Activated naive CD4-positive, alpha-beta T cell treated with anti-CD3 and anti-CD28 coated beads, Interleukin-2, amount 50 U/mL, for 72 hours (primary cell): ENCODE measurements around the gene ARMC8. TPM values are rescaled to one million over a fixed set of nuclear protein-coding genes. Genes with fewer than 3 reads are reported as not detected.
A peak's percentile ranks its signal among the peaks of the same experiment; 100 is the strongest.

Experiments
- ATAC-seq, 2 donors: fragments of 150-1000 bp; cut with Tn5 transposase; 2 replicates each; pipeline ENCODE4 v1.10.0; 2021; ENCODE audit warnings: mild to moderate bottlenecking in 2 of 2, moderate library complexity in 2 of 2
- DNase-seq, 2 donors: peaks; one replicate each; pipeline ENCODE4 v3.0.0; 2021 to 2022; ENCODE audit warnings: low spot score in 2 of 2
- H3K27ac Mint-ChIP-seq, 2 donors: one replicate each; pipeline ENCODE4 v1.8.0; 2022; ENCODE audit warnings: mild to moderate bottlenecking in 2 of 2, mixed read lengths in 2 of 2
- H3K36me3 Mint-ChIP-seq, 2 donors: one replicate each; pipeline ENCODE4 v1.8.0; 2022; ENCODE audit warnings: mixed read lengths in 2 of 2
- H3K9me3 Mint-ChIP-seq, 2 donors: one replicate each; pipeline ENCODE4 v1.8.0; 2022; ENCODE audit warnings: mixed read lengths in 2 of 2
- total RNA-seq, 2 donors: library from RNA; stranded (reverse); gene quantifications; one replicate each; pipeline ENCODE4 v1.2.3, GENCODE V29; 2022

The ARMC8 gene
- total RNA-seq, 2 donors from 2014 or later, result 38.3 to 39.0 TPM

- no peaks in the 10 kb centered on the region for H3K9me3 Mint-ChIP-seq
- peak overlapping the region in 1 of 2 donors; percentile 10 for H3K27ac Mint-ChIP-seq
- H3K36me3 Mint-ChIP-seq, result peaks cover 0 to 20% of the 10 kb centered on the region in 2 donors
- DNase-seq, result no peak
- no peak for ATAC-seq
Observed at GRCh38 chr3:138222131-138222941, 35.2 kb downstream of the ARMC8 start.

- peaks cover 0 to 24% of the 10 kb centered on the region in 2 donors for H3K36me3 Mint-ChIP-seq
- ATAC-seq (peak in 1 of 2 donors; percentile 35), DNase-seq (no peak)
- peak overlapping the region in 1 of 2 donors; percentile 10 for H3K27ac Mint-ChIP-seq
- H3K9me3 Mint-ChIP-seq, result no peaks in the 10 kb centered on the region
Observed at GRCh38 chr3:138222942-138223287, 35.8 kb downstream of the ARMC8 start.

GRCh38 chr3:138227650-138228049 is 40.5 kb downstream of the ARMC8 start:
- H3K27ac Mint-ChIP-seq, result no peak overlapping the region
- ATAC-seq (no peak), DNase-seq (no peak)
- peaks cover 0 to 35% of the 10 kb centered on the region in 2 donors for H3K36me3 Mint-ChIP-seq
- no peaks in the 10 kb centered on the region for H3K9me3 Mint-ChIP-seq

DNA sequence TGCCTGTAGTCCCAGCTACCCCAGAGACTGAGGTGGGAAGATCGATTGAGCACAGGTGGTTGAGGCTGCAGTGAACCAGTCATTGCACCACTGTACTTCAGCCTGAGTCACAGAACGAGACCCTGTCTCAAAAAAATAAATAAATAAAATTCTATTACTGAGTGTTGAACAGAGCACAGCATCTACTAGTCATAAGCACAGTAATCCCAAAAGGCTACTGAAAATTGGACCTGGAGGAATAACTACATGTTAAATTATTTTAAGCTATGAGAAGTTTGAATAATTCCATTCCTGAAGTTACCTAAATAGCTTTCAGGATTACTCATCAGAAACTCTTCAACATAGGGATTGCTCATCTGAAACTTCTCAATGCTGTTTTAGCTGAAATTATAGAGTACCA is 43.4 kb downstream of the ARMC8 start:
- peaks cover 0 to 17% of the 10 kb centered on the region in 2 donors for H3K36me3 Mint-ChIP-seq
- ATAC-seq, result peak; percentile 53 to 68
- no peak for DNase-seq
- no peak overlapping the region for H3K27ac Mint-ChIP-seq
- no peaks in the 10 kb centered on the region for H3K9me3 Mint-ChIP-seq

GRCh38 chr3:138232705-138233364 is 45.7 kb downstream of the ARMC8 start:
- Mint-ChIP-seq H3K27ac (no peak overlapping the region), H3K9me3 (no peaks in the 10 kb centered on the region), H3K36me3 (peaks cover 0 to 22% of the 10 kb centered on the region in 2 donors)
- no peak for DNase-seq
- ATAC-seq, result no peak

- DNase-seq (no peak), ATAC-seq (peak; percentile 61 to 87)
- peaks cover 0 to 17% of the 10 kb centered on the region in 2 donors for H3K36me3 Mint-ChIP-seq
- no peaks in the 10 kb centered on the region for H3K9me3 Mint-ChIP-seq
- peak overlapping the region in 1 of 2 donors; percentile 85 for H3K27ac Mint-ChIP-seq
Observed at GRCh38 chr3:138234401-138235179, 47.5 kb downstream of the ARMC8 start.

- Mint-ChIP-seq H3K27ac (no peak overlapping the region), H3K36me3 (peaks cover 0 to 12% of the 10 kb centered on the region in 2 donors), H3K9me3 (no peaks in the 10 kb centered on the region)
- ATAC-seq, result no peak
- no peak for DNase-seq
Observed at GRCh38 chr3:138238711-138239110, 51.6 kb downstream of the ARMC8 start.

- Mint-ChIP-seq H3K9me3 (no peaks in the 10 kb centered on the region), H3K36me3 (peaks cover 1 to 11% of the 10 kb centered on the region in 2 donors), H3K27ac (no peak overlapping the region)
- DNase-seq (no peak), ATAC-seq (no peak)
Observed at GRCh38 chr3:138241061-138241460, 54.0 kb downstream of the ARMC8 start.

- Mint-ChIP-seq H3K27ac (no peak overlapping the region), H3K36me3 (peaks cover 4 to 5% of the 10 kb centered on the region in 2 donors), H3K9me3 (no peaks in the 10 kb centered on the region)
- DNase-seq (no peak), ATAC-seq (no peak)
Observed at GRCh38 chr3:138241676-138242075, 54.6 kb downstream of the ARMC8 start.

GRCh38 chr3:138242466-138242865 is 55.4 kb downstream of the ARMC8 start:
- ATAC-seq (no peak), DNase-seq (no peak)
- no peak overlapping the region for H3K27ac Mint-ChIP-seq
- peaks cover 5 to 9% of the 10 kb centered on the region in 2 donors for H3K36me3 Mint-ChIP-seq
- H3K9me3 Mint-ChIP-seq, result no peaks in the 10 kb centered on the region

GRCh38 chr3:138245026-138245425 is 57.9 kb downstream of the ARMC8 start:
- no peak for ATAC-seq

GRCh38 chr3:138249636-138250035 is 62.5 kb downstream of the ARMC8 start:
- Mint-ChIP-seq H3K27ac (no peak overlapping the region), H3K36me3 (peaks cover 5 to 18% of the 10 kb centered on the region in 2 donors)
- no peak for DNase-seq

More at GRCh38 chr3:138245026-138245425, 57.9 kb downstream of the ARMC8 start:
- peaks cover 5 to 22% of the 10 kb centered on the region in 2 donors for H3K36me3 Mint-ChIP-seq
- H3K27ac Mint-ChIP-seq, result no peak overlapping the region
- DNase-seq, result no peak
- H3K9me3 Mint-ChIP-seq, result no peaks in the 10 kb centered on the region

DNA sequence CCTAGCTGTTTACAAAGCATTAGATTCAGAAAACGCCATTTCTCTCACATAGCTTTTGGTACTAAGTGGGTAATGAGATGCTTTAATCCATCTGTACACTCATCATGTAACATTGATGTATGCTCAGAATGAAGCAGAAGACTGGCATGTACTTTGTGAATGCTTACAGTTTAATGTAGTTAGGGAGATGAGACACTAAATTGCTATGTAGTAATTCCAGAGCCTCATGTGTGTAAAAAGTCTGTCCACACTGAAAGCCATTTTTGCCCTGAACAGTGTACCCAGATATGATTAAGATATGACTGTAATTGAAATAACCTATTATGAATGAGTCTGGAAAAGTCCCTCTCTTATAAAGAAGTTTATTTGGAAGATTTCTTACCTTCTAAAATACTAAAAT is 66.5 kb downstream of the ARMC8 start:
- Mint-ChIP-seq H3K27ac (no peak overlapping the region), H3K9me3 (no peaks in the 10 kb centered on the region), H3K36me3 (peaks cover 0 to 1% of the 10 kb centered on the region in 2 donors)
- ATAC-seq (no peak), DNase-seq (no peak)

More at GRCh38 chr3:138249636-138250035, 62.5 kb downstream of the ARMC8 start:
- no peaks in the 10 kb centered on the region for H3K9me3 Mint-ChIP-seq
- no peak for ATAC-seq

GRCh38 chr3:138254216-138254615 is 67.1 kb downstream of the ARMC8 start:
- ATAC-seq, result no peak
- no peak overlapping the region for H3K27ac Mint-ChIP-seq
- no peak for DNase-seq
- H3K36me3 Mint-ChIP-seq, result no peaks in the 10 kb centered on the region
- no peaks in the 10 kb centered on the region for H3K9me3 Mint-ChIP-seq

- H3K36me3 Mint-ChIP-seq, result no peaks in the 10 kb centered on the region
- no peak overlapping the region for H3K27ac Mint-ChIP-seq
- ATAC-seq (no peak), DNase-seq (no peak)
- H3K9me3 Mint-ChIP-seq, result no peaks in the 10 kb centered on the region
Observed at GRCh38 chr3:138256022-138256421, 68.9 kb downstream of the ARMC8 start.

GRCh38 chr3:138257986-138258385 is 70.9 kb downstream of the ARMC8 start:
- Mint-ChIP-seq H3K36me3 (no peaks in the 10 kb centered on the region), H3K27ac (no peak overlapping the region), H3K9me3 (no peaks in the 10 kb centered on the region)
- DNase-seq, result no peak
- no peak for ATAC-seq

DNA sequence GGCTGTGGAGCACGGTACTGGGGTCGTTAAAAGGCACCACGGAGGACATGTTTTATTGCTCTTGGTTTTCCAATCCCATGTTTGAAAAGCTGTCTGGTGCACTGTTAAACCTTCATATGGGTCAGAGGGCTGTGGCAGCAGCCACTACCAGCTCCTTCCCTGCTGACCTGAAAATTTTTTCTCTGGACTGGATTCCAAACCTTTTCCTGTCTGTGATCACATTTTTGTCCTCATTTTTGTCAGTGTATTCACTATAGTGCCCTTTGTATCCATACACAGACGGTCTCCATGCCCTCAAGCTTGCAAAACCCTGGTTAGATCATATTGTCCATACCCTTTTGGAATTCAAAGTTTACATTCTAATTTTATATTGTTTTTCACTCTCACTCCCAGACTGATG is 72.0 kb downstream of the ARMC8 start:
- DNase-seq, result no peak
- no peak for ATAC-seq
- H3K36me3 Mint-ChIP-seq, result no peaks in the 10 kb centered on the region
- no peaks in the 10 kb centered on the region for H3K9me3 Mint-ChIP-seq
- no peak overlapping the region for H3K27ac Mint-ChIP-seq
